ENCODE data around the gene PRKG1. TPM values are rescaled to one million over a fixed set of nuclear protein-coding genes. Genes with fewer than 3 reads are reported as not detected.

Gene PRKG1
- total and polyA plus RNA-seq, 4 donors = 26.2 to 199 (median 94.1) TPM

- no peaks in the 10 kb centered on the region for H3K27me3 ChIP-seq (ENCODE audit: control insufficient read depth in 1 of 2, insufficient read depth in 2 of 2, low read length in 1 of 2)
- no peak overlapping the region for H3K27ac ChIP-seq (ENCODE audit: low read depth in 1 of 2, low read length in 2 of 2)
- WGBS, 2 donors = 73 to 75% methylated on average over 2 of the region's 2 CpGs
- peaks cover 0 to 2% of the 10 kb centered on the region in 2 donors for H3K4me1 ChIP-seq (ENCODE audit: control insufficient read depth in 1 of 2, insufficient read depth in 2 of 2, low read length in 2 of 2)
- H3K36me3 ChIP-seq (ENCODE audit: control insufficient read depth in 1 of 2, insufficient read depth in 2 of 2, low read length in 1 of 2) = no peaks in the 10 kb centered on the region
- no peak for ATAC-seq (ENCODE audit: low FRiP score)
- H3K9me3 ChIP-seq (ENCODE audit: control insufficient read depth, low read length) = no peaks in the 10 kb centered on the region
- no peak for DNase-seq
- no peak overlapping the region for H3K4me3 ChIP-seq (ENCODE audit: low read length in 2 of 2)
- intact Hi-C loops (cut with DNase I) = no loop called here
Observed at GRCh38 chr10:52283174-52283573, 1208.9 kb downstream of the PRKG1 start.

DNA sequence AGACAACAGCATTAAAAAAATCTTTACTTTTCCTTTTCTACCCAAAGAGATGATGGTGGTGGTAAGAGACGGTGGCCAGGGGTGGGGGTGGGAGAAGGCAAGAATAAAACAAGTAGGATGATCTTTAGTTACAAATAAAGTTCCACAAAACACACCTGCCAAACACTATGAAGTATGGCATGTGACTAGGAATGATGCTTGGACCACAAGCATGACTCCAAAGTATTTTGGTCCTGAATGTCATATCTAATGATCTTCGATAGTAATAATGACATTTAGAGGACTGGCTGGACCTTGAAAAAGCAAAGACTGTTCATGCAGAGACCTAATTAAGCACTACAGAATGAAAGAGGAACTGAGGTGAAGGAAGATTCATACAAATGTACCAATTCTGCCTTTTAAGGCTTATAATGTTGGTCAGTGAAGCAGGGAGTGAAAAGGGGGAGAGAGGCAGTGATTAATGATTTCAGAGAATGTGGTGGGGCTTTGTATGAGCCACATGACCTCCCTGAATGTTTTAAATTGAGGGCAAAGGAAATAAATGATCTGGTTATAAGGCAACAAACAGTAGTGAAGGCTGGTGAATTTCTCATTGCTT is 1210.2 kb downstream of the PRKG1 start:
- Histone ChIP-seq H3K4me1 (ENCODE audit: control insufficient read depth in 1 of 2, insufficient read depth in 2 of 2, low read length in 2 of 2) (peaks cover 0 to 2% of the 10 kb centered on the region in 2 donors), H3K36me3 (ENCODE audit: control insufficient read depth in 1 of 2, insufficient read depth in 2 of 2, low read length in 1 of 2) (no peaks in the 10 kb centered on the region), H3K9me3 (ENCODE audit: control insufficient read depth, low read length) (no peaks in the 10 kb centered on the region), H3K4me3 (ENCODE audit: low read length in 2 of 2) (no peak overlapping the region), H3K27me3 (ENCODE audit: control insufficient read depth in 1 of 2, insufficient read depth in 2 of 2, low read length in 1 of 2) (no peaks in the 10 kb centered on the region), H3K27ac (ENCODE audit: low read depth in 1 of 2, low read length in 2 of 2) (no peak overlapping the region)
- DNase-seq = no peak
- intact Hi-C loops (cut with DNase I) = no loop called here
- ATAC-seq (ENCODE audit: low FRiP score) = no peak
- 91 to 93% methylated on average over 2 of the region's 2 CpGs for WGBS, 2 donors

- WGBS, 2 donors = 93 to 98% methylated on average over 1 of the region's 1 CpG
- no peaks in the 10 kb centered on the region for H3K9me3 ChIP-seq (ENCODE audit: control insufficient read depth, low read length)
- H3K4me3 ChIP-seq (ENCODE audit: low read length in 2 of 2) = no peak overlapping the region
- no peaks in the 10 kb centered on the region for H3K27me3 ChIP-seq (ENCODE audit: control insufficient read depth in 1 of 2, insufficient read depth in 2 of 2, low read length in 1 of 2)
- H3K36me3 ChIP-seq (ENCODE audit: control insufficient read depth in 1 of 2, insufficient read depth in 2 of 2, low read length in 1 of 2) = no peaks in the 10 kb centered on the region
- intact Hi-C loops (cut with DNase I) = no loop called here
- H3K4me1 ChIP-seq (ENCODE audit: control insufficient read depth in 1 of 2, insufficient read depth in 2 of 2, low read length in 2 of 2) = peaks cover 0 to 2% of the 10 kb centered on the region in 2 donors
- H3K27ac ChIP-seq (ENCODE audit: low read depth in 1 of 2, low read length in 2 of 2) = no peak overlapping the region
- no peak for DNase-seq
- ATAC-seq (ENCODE audit: low FRiP score) = no peak
Observed at GRCh38 chr10:52287866-52288265, 1213.6 kb downstream of the PRKG1 start.

DNA sequence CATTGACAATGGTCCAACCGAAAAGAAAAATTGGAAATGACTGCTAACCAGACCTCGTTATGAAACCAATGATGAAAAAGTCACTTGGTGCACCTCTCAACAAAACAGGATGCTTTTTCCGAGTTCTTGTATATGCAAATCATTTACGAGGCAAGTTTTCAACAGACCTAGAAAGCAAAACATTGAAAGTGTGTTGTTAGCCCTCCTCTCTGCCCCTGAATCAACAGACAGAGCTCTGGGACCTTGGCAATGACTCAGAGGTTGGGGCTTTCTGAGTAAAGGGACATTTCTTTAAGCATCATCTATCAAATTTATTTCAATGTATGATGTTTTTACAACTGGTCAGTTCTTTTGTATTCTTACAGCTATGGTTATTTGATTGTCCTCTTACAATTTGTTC is 1223.5 kb downstream of the PRKG1 start:
- Histone ChIP-seq H3K4me3 (ENCODE audit: low read length in 2 of 2) (no peak overlapping the region), H3K27me3 (ENCODE audit: control insufficient read depth in 1 of 2, insufficient read depth in 2 of 2, low read length in 1 of 2) (no peaks in the 10 kb centered on the region), H3K4me1 (ENCODE audit: control insufficient read depth in 1 of 2, insufficient read depth in 2 of 2, low read length in 2 of 2) (no peaks in the 10 kb centered on the region), H3K9me3 (ENCODE audit: control insufficient read depth, low read length) (no peaks in the 10 kb centered on the region), H3K36me3 (ENCODE audit: control insufficient read depth in 1 of 2, insufficient read depth in 2 of 2, low read length in 1 of 2) (peaks cover 2 to 4% of the 10 kb centered on the region in 2 donors), H3K27ac (ENCODE audit: low read depth in 1 of 2, low read length in 2 of 2) (no peak overlapping the region)
- no peak for ATAC-seq (ENCODE audit: low FRiP score)
- WGBS, 2 donors = 66 to 76% methylated on average over 4 of the region's 4 CpGs
- DNase-seq = no peak
- intact Hi-C loops (cut with DNase I) = no loop called here

DNA sequence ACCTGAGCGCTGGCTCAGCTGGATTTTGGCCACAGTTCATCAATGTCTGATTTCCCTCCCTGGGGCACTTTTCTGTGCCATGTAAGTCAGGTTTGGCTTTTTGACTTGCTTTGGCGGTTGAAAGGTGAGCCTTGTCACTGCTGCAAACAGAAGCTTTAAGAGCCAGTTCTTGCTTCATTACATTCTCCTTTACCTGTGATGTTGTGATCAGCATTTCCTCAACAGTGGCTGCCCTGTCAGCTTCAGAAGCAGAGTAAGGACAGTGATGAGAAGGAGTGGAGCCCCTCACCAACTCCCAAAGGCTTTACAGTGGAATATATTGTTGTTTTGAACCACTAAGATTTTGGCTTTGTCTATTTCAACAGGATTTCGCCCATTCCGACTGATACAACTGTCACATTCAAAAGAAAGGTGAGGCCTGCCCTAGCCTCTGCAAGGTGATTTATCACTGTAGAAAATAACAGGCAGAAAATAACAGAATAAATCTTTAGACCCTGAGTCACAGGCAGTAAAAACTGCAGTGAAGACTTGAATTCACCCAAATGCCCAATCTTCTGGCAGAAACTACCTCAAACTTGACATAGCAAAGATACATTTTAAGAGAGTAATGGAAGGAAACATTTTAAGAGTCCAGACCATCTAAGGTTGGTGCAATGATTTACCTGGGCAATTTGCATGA is 1226.5 kb downstream of the PRKG1 start:
- Histone ChIP-seq H3K9me3 (ENCODE audit: control insufficient read depth, low read length) (no peaks in the 10 kb centered on the region), H3K4me3 (ENCODE audit: low read length in 2 of 2) (no peak overlapping the region), H3K4me1 (ENCODE audit: control insufficient read depth in 1 of 2, insufficient read depth in 2 of 2, low read length in 2 of 2) (no peaks in the 10 kb centered on the region), H3K27ac (ENCODE audit: low read depth in 1 of 2, low read length in 2 of 2) (no peak overlapping the region), H3K36me3 (ENCODE audit: control insufficient read depth in 1 of 2, insufficient read depth in 2 of 2, low read length in 1 of 2) (no peaks in the 10 kb centered on the region), H3K27me3 (ENCODE audit: control insufficient read depth in 1 of 2, insufficient read depth in 2 of 2, low read length in 1 of 2) (no peaks in the 10 kb centered on the region)
- ATAC-seq (ENCODE audit: low FRiP score) (no peak), DNase-seq (no peak)
- 81 to 86% methylated on average over 4 of the region's 4 CpGs for WGBS, 2 donors
- intact Hi-C loops (cut with DNase I) = no loop called here

- H3K4me1 ChIP-seq (ENCODE audit: control insufficient read depth in 1 of 2, insufficient read depth in 2 of 2, low read length in 2 of 2) = no peaks in the 10 kb centered on the region
- H3K36me3 ChIP-seq (ENCODE audit: control insufficient read depth in 1 of 2, insufficient read depth in 2 of 2, low read length in 1 of 2) = no peaks in the 10 kb centered on the region
- no peak overlapping the region for H3K27ac ChIP-seq (ENCODE audit: low read depth in 1 of 2, low read length in 2 of 2)
- no peaks in the 10 kb centered on the region for H3K27me3 ChIP-seq (ENCODE audit: control insufficient read depth in 1 of 2, insufficient read depth in 2 of 2, low read length in 1 of 2)
- no peaks in the 10 kb centered on the region for H3K9me3 ChIP-seq (ENCODE audit: control insufficient read depth, low read length)
- WGBS, 2 donors = 4% methylated on average over 40 of the region's 40 CpGs
- H3K4me3 ChIP-seq (ENCODE audit: low read length in 2 of 2) = peak overlapping the region; percentile 40 to 60
- peak; percentile 66 to 76 for DNase-seq
- intact Hi-C loops (cut with DNase I) = loop anchor here (1.0 to 2.0 kb wide), 2 partner anchors 180 to 181 kb away; no protein-coding TSS in a partner anchor
- ATAC-seq (ENCODE audit: low FRiP score) = peak; percentile 87
Observed at GRCh38 chr10:52308251-52309031, 1234.2 kb downstream of the PRKG1 start.

DNA sequence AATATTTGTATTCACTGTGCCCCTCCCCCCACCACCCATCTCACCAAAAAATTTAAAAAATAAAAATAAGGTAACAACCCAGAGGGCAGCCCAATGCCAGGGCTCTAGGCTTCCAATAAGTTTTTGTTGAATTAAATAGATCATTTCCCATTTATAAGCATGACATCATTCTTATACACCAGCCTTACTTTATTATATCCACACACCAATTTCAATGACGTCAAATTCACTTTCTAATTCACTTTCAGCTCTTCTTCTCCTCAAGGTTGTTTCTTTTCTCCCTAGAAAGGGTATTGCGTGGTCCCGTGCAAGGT is 1238.6 kb downstream of the PRKG1 start:
- H3K27ac ChIP-seq (ENCODE audit: low read depth in 1 of 2, low read length in 2 of 2) = no peak overlapping the region

DNA sequence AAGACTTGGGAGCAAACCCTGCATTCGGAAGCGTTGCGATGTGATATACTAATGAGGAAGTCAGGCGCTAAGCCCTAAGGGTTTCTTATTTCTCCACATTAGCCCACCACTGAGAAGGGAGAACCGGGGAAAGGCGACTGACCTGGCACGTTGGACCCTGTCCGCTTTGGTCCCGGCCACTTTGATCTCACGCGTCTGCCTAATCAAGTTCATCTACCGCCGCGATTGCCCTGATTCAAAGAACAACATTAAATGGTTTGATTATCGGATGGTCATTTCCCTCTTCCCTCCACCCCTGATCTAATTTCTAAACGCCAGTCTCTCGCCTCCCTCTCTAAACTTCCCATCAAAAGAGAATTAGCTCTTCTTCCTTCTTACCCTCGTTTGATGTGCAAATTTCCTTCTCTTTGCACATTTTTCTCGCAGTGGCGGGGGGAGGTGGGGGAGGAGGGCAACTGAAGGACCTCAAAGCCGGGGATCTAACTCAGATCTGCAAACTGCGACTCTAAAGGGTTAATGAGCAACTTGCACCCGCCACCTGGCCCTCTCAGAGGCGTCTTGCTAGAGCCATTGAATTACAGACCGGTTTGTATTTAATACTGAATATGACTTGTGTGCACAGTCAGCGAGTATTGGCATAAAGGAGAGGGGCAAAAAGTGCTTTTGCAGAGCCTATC is 1239.1 kb downstream of the PRKG1 start:
- peaks cover 0 to 1% of the 10 kb centered on the region in 2 donors for H3K4me1 ChIP-seq (ENCODE audit: control insufficient read depth in 1 of 2, insufficient read depth in 2 of 2, low read length in 2 of 2)
- no peaks in the 10 kb centered on the region for H3K27me3 ChIP-seq (ENCODE audit: control insufficient read depth in 1 of 2, insufficient read depth in 2 of 2, low read length in 1 of 2)
- DNase-seq = no peak
- no peaks in the 10 kb centered on the region for H3K36me3 ChIP-seq (ENCODE audit: control insufficient read depth in 1 of 2, insufficient read depth in 2 of 2, low read length in 1 of 2)
- intact Hi-C loops (cut with DNase I) = no loop called here
- H3K4me3 ChIP-seq (ENCODE audit: low read length in 2 of 2) = peak overlapping the region; percentile 45 to 50
- WGBS, 2 donors = 11 to 12% methylated on average over 26 of the region's 26 CpGs
- peak; percentile 51 for ATAC-seq (ENCODE audit: low FRiP score)
- H3K27ac ChIP-seq (ENCODE audit: low read depth in 1 of 2, low read length in 2 of 2) = no peak overlapping the region
- H3K9me3 ChIP-seq (ENCODE audit: control insufficient read depth, low read length) = no peaks in the 10 kb centered on the region

More for the DNA sequence above, 1238.6 kb downstream of the PRKG1 start:
- Histone ChIP-seq H3K4me1 (ENCODE audit: control insufficient read depth in 1 of 2, insufficient read depth in 2 of 2, low read length in 2 of 2) (peaks cover 0 to 1% of the 10 kb centered on the region in 2 donors), H3K27me3 (ENCODE audit: control insufficient read depth in 1 of 2, insufficient read depth in 2 of 2, low read length in 1 of 2) (no peaks in the 10 kb centered on the region), H3K36me3 (ENCODE audit: control insufficient read depth in 1 of 2, insufficient read depth in 2 of 2, low read length in 1 of 2) (no peaks in the 10 kb centered on the region), H3K4me3 (ENCODE audit: low read length in 2 of 2) (no peak overlapping the region), H3K9me3 (ENCODE audit: control insufficient read depth, low read length) (no peaks in the 10 kb centered on the region)
- ATAC-seq (ENCODE audit: low FRiP score) = no peak
- intact Hi-C loops (cut with DNase I) = no loop called here
- no peak for DNase-seq
- 38 to 47% methylated on average over 3 of the region's 3 CpGs for WGBS, 2 donors
